Erythroblast (primary cell): ENCODE measurements around the gene MYRIP.

ENCODE experiments used
- GATA1 ChIP-seq: IDR thresholded peaks from 2 replicates; pipeline ENCODE4 v1.6.1; 2011; ENCODE audit warnings: low read depth, mild to moderate bottlenecking, control low read depth, low read length, moderate library complexity
- POLR2A ChIP-seq: IDR thresholded peaks from 2 replicates; pipeline ENCODE4 v1.6.1; 2011; ENCODE audit warnings: mild to moderate bottlenecking, low read length

DNA sequence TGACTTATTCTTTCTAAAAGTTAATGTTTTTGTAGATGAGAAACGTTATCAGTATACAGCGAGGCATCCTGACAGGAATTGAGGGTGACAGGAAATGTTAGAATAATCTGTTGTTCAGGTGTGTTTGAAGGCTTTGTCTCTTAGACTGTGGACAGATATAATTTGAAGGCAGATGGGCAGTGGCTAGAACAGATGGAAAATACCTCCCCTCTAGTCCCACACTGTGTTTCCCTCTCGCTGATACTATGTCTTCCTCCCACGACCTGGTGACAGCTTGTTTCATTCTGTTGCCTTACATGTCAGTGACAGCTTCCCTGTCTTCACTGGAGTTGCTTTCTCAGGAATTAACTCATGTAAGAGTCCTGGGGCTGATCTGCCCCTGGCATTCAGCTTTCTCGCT, 125.3 kb downstream of the MYRIP start:
- no peak for TF ChIP-seq POLR2A
- no peak for TF ChIP-seq GATA1
